Activated CD4-positive, alpha-beta T cell treated with anti-CD3 and anti-CD28 coated beads, Interleukin-10, Interleukin-2, amounts not matched to agents 100 ng/mL and 50 ng/mL, durations not matched to agents 16 hours and 8 hours (primary cell): ENCODE results near the gene SAV1.
"Not testable (repeated sequence)": the region's sequence is repeated elsewhere in the genome, so short reads cannot be mapped to it uniquely, and the experiment has no call there.

ENCODE experiments used
- DNase-seq: peaks from one replicate; pipeline ENCODE4 v3.0.0-alpha.2; 2020

SAV1 gene

GRCh38 chr14:50667996-50668825, at the start of gene SAV1:
SAV1 (minus strand) TSS chr14:50668306; CDS start chr14:50667967, 339 bp downstream.
- DNase-seq: peak; percentile 67

GRCh38 chr14:50717811-50718210, 49.7 kb upstream of the SAV1 start:
- DNase-seq: no peak

DNA sequence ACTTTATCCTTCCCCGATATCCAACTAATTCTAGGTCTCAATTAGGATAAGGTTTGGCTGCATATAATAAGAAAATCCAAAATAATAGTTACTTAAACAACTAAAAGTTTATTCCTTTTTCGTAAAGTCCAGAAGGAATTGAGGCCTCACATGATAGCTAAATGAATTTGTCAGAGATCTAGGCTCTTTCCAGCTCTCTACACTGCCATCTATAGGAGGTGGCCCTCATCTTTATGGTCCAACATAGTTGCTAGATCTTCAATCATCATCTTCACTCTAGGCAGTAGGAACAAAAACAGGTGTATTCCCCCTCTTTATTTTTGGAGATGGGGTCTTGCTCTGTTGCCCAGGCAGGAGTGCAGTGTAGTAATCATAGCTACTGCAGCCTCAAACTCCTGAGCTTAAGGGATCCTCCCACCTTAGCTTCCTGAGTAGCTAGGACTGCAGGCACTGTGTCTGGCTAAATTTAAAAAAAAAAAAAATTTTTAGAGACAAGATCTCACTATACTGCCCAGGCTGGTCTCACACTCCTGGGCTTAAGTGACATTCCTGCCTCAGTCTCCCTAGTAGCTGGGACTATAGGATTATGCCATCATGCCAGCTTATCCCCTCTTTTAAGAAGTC, 46.5 kb upstream of the SAV1 start:
- peak; percentile 42 for DNase-seq

DNA sequence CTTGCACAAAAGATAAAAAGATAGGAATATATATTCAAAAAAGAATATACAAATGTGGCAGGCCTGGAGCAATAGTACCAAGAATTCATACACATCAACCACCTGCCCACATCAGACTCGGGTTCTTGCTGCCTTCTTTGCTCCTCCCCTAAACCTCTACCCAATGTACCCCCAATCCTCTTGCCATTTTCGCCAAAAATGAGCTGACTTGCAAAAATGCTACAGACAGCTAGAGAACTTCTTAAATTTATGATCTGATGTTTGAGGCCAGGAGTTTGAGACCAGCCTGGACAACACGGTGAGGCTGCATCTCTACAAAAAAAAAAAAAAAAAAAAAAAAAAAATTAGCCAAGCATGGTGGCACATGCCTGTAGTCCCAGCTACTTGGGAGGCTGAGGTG, 42.9 kb upstream of the SAV1 start:
- no peak for DNase-seq

- no peak for DNase-seq
These were observed 37.0 kb upstream of the SAV1 start for GRCh38 chr14:50705026-50705593.

DNA sequence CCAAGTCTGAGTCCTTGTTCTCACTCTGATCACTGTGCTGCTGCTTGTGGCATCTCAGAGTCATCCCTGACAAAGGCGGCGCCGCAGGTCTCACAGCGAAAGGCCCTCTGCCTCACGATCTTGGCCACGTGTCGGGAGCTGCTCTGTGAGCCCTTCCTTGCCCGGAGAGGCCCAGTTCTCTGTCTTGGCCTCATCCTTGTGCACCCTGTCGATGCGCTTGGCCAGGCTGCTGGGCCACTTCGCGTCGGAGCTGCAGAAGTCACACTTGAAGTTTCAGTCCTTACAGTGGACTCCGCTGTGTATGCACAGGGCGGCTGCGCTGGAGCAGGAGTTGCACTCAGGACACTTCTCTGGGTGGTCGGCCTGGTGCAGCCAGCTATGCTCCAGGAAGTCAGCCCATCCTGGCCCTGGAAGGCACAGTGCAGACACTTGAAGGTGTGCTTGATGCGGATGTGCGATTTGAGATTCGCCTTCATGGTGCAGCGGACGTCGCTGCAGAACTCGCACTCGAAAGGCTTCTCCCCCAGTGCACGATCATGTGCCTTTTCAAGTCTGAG, 36.4 kb upstream of the SAV1 start:
- DNase-seq: no peak

DNA sequence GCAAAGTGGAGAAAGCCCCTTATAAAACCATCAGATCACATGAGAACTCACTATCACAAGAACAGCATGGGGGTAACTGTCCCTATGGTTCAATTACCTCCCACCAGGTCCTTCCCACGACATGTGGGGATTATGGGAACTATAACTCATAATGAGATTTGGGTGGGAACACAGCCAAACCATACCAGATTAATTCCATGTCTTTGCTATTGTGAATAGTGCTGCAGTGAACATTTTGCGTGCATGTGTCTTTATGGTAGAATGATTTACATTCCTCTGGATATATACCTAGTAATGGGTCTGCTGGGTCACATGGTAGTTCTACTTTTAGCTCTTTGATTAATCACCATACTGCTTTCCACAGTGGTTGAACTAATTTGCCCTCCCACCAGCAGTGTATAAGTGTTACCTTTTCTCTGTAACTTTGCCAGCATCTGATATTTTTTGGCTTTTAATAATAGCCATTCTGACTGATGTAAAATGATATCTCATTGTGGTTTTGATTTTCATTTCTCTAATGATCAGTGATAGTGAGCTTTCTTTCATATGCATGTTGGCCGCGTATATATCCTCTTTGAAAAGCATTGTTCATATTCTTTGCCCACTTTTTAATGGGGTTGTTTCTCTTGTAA, 29.7 kb upstream of the SAV1 start:
- DNase-seq: no peak

DNA sequence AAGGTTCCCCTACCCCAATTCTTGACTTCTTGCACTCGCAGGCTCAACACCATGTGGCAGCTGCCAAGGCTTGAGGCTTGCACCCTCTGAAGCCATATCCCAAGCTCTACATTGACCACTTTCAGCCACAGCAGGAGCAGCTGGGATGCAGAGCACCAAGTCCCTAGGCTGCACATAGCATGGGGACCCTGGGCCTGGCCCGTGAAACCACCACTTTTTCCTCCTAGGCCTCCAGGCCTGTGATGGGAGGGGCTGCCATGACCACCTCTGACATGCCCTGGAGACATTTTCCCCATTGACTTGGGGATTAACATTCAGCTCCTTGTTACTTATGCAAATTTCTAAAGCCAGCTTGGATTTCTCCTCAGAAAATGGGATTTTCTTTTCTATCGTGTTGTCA, 26.2 kb upstream of the SAV1 start:
- DNase-seq: not testable (repeated sequence)

GRCh38 chr14:50688875-50689274, 20.8 kb upstream of the SAV1 start:
- no peak for DNase-seq

DNA sequence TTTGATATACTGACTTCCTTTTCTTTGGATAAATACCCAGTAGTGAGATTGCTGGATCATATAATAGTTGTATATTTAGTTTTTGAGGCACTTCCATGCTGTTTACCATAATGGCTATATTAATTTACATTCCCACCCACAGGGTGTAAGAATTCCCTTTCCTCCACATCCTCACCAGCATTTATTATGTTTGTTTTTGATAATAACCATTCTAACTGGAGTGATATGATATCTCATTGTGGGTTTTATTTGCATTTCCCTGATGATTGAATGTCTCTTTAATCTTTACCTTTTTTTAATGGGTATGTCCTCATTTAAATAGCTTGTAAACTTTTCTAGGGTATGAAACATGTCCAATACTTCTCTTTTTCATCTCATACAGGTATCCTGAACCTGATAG, 11.6 kb upstream of the SAV1 start:
- DNase-seq: no peak

GRCh38 chr14:50678163-50678562, 10.1 kb upstream of the SAV1 start:
- DNase-seq: no peak

DNA sequence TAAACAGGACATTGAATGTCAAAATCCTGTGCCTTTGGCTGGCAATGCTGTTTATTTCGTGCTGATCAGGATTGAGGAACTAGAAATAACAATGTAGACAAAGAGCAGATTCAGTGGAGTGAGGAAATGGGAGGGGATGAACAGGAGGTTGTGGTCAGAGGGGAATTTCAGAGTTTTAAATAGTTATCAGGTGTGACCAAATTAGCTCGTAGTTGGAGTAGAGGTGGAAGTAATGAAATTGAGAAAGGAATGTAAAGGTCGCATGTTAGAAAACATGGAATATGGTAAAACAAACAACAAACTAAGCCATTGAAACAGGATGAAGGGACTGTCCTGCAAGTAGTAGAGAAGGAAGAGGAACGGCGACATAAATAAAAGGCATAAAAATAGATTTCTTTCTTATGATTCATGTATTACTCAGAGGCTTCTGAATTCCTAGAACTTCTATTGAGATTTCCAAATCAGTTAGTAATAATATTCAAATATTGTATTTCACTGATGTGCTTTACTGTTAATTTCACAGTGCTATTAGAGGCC, 9.5 kb upstream of the SAV1 start:
- DNase-seq: no peak

- DNase-seq: no peak
These were observed 8.9 kb upstream of the SAV1 start for GRCh38 chr14:50676814-50677516.

DNA sequence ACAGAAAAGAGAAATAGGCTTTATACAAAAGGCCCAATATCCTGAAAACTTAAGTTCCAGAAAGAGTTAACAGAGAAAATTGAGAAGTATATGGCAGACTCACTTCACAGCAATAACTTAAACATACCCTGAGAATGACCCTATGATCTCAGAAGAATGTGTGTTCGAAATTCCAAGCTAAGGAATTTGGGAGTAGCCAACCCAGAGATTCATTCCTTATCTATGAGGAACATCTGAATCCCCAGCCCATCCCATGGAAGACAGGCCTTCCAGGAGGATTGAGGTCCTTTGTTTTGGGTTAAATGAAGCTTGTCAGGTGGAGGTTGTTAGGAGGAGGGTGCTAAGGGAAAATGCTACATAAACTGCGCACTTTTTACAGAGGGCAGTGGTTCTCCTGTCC, 7.5 kb upstream of the SAV1 start:
- DNase-seq: no peak

GRCh38 chr14:50670866-50671256, 2.8 kb upstream of the SAV1 start:
- DNase-seq: no peak

GRCh38 chr14:50670196-50670865, 2.2 kb upstream of the SAV1 start:
- DNase-seq: no peak

DNA sequence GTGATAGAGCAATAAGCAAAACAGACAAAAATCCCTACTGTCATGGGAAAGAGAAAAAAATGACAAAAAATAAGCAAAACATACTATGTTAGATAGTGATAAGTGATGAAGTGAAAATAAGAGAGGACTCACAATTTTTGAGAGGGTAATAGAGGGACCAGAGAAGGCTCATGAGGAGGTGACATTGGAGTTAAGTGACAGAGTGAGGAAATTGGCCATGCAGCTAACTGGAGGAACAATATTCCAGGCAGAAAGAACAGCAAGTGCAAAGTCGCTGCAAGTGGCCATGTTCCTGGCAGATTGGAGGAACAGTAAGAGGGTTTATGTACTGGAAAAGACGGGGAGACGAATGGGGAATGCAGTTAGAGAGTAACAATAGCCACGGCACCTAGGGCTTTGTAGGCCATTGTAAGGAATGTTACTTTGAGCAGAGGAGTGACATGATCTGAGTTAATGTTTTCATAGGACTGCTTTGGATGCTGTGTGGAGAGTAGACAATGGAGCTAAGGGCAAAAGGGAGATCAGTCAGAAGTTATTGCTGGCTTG, 1.4 kb upstream of the SAV1 start:
- DNase-seq: no peak

DNA sequence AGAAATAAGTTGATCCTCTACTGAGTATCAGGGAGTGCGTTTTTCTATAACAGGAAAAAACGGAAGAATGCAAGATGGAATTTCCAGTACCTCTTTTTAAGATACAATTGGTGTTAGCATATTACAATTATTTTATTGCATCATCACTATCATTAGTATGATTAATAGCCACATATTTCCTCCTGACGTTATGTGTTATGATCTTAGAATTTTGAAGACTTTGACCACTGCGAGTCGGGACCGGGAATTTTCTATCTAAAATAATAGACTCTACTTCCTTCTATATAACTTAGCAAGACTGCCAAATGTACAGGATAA, 679 bp upstream of the SAV1 start:
- no peak for DNase-seq

DNA sequence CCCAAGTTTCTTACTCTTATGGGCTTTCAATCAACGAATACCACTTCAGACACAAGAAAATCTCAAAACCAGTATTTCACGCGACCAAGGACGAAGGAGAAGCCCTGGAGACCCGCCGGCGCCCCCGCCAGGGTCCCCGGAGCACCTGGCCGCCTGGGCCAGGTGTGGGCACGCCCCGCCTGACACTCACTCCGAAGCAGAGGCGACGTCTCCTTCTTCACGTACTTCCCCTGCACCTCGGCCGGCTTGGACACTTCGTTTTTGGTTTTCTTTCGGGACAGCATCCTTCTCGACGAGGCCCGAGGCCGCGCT, 466 bp downstream of the SAV1 start:
- DNase-seq: no peak

DNA sequence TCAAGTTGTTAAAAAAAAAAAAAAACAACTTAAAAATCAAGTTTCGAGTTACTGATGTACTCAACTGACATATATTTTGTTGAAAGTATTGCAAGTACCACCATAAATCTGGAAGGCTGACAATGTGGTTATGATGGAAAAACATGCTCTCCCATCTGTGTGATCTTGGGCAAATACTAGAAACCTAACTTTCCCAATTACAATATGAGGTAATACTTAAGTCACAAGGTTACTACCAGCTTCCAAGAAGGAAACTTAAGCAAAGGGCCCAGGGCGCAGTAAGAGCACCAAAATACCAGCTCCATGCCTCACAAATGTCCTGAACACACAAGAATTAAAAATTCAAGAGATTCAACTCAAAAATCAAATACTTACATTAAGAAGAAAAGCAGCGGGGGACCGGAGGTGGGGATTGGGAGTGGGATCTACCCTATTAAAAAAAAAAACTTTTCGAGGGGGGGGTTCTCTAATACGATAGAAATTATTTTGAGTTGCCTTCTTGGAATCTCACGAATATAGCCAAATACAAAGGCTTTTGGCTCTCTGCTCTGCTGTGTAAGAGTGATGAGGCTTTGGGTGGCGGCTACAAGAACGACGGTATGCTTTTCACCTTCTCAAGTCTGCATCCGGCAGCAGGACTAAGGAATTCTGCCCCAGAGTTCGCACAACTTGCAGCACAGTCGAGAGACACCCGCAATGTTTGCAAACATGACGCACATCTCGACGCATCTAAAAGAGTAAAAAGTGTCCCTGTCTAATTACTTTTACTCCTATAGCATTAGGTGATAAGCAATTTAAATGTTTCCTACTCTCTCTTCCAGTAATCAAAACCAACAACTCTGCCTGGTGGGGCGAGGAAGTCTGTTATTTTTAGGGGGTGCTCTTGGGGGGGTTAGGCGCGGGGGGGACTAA, 1.1 kb downstream of the SAV1 start:
- peak; percentile 24 for DNase-seq

GRCh38 chr14:50665300-50665699, 2.8 kb downstream of the SAV1 start:
- not testable (repeated sequence) for DNase-seq
